OCI-LY3 (cell line): ENCODE measurements around the gene APBB1IP.

Source experiments
- CTCF ChIP-seq: fragments of 200-600, 300-600 bp; sonication (generic); IDR thresholded peaks from 2 replicates; pipeline ENCODE4 v1.5.1; 2014; ENCODE audit warnings: antibody characterized with exemption, low read length, low read depth
- EZH2phosphoT487 ChIP-seq: fragments of 200-600 bp; shearing (Covaris generic); IDR thresholded peaks from 2 replicates; pipeline ENCODE4 v1.6.1; 2018; ENCODE audit warnings: antibody characterized with exemption, mixed run types, low read depth

- TF ChIP-seq CTCF (no peak), EZH2phosphoT487 (no peak)
Measured at GRCh38 chr10:26407406-26407969, 30.7 kb upstream of the APBB1IP start.
